ENCODE results near the gene XXYLT1.

Gene XXYLT1

DNA sequence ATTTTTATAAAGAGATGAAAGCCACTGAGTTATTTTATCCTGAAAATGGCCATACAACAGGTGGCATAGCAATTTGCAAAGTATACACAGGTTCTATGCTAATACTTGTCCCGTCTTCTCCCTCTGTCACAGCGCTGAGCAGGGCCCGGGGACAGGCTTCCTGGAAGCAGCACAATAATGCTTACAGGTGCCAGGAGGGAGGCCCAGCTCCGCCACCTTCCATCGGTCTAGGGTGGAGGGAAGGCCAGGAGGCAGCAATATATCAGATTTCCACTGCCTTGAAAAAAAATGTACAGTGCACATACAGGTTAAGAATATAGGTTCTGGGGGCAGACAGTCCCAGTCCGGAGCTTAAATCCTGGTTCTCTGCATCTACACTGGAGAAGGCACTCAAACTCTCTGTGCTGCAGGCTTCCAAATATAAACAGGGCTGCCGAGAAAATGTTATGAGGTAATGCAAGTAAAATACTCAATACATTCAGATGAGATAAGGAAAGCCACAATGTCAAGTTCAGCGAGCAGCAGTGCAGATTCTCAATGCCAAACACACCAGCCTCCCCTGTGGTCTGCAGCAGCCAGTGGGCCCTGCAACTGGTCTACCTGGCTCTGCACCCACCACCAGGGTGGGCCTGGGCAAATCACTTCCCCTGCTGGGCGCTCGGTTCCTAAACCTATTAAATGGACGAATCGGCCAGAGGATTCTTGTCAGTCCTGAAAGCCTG is 189.6 kb downstream of the XXYLT1 start:
- Histone ChIP-seq H3K4ac (ENCODE audit: low read depth in 1 of 2, low read length in 2 of 2) (no peak overlapping the region), H2BK15ac (ENCODE audit: low read depth, poor library complexity, severe bottlenecking) (no peak overlapping the region), H3K18ac (ENCODE audit: low read depth in 1 of 2, low read length in 2 of 2) (peak overlapping the region; percentile 52 to 63), H3K4me2 (ENCODE audit: low read length, poor library complexity, severe bottlenecking) (no peak overlapping the region), H3K36me3 (ENCODE audit: control insufficient read depth in 1 of 2, insufficient read depth in 2 of 2, low read depth in 1 of 2, low read length in 2 of 2) (peaks cover 0 to 15% of the 10 kb centered on the region in 2 experiments), H3K9ac (ENCODE audit: low read length) (no peak overlapping the region), H2AFZ (ENCODE audit: low read depth, low read length) (no peak overlapping the region), H3K23ac (ENCODE audit: low read length in 2 of 2) (no peak overlapping the region), H3K9me3 (ENCODE audit: control insufficient read depth, low read length) (no peaks in the 10 kb centered on the region), H2BK120ac (ENCODE audit: low read depth, low read length) (no peak overlapping the region), H3K14ac (ENCODE audit: low read length in 2 of 2) (no peak overlapping the region), H4K91ac (ENCODE audit: low read length) (no peak overlapping the region), H4K8ac (ENCODE audit: low read length) (no peak overlapping the region), H3K27me3 (ENCODE audit: control insufficient read depth in 1 of 2, insufficient read depth in 1 of 2, low read length in 2 of 2) (no peaks in the 10 kb centered on the region), H2BK5ac (ENCODE audit: low read depth, low read length, poor library complexity, severe bottlenecking) (no peak overlapping the region), H3K79me1 (replicated peaks; ENCODE audit: low read length, poor library complexity, severe bottlenecking) (peaks cover 6% of the 10 kb centered on the region), H2BK12ac (ENCODE audit: low read length in 2 of 2) (peak overlapping the region in 1 of 2 experiments; percentile 86), H3K27ac (ENCODE audit: low read length, poor library complexity, severe bottlenecking) (no peak overlapping the region), H2AK5ac (ENCODE audit: low read length, severe bottlenecking) (no peak overlapping the region), H3K4me1 (ENCODE audit: control insufficient read depth, insufficient read depth, low read depth, low read length) (peaks cover 25% of the 10 kb centered on the region), H3K4me3 (ENCODE audit: insufficient read depth in 1 of 2, low read depth in 1 of 2, low read length in 2 of 2) (no peak overlapping the region)
- WGBS: 69% methylated on average over 11 of the region's 12 CpGs
- DNase-seq: peak; percentile 77

DNA sequence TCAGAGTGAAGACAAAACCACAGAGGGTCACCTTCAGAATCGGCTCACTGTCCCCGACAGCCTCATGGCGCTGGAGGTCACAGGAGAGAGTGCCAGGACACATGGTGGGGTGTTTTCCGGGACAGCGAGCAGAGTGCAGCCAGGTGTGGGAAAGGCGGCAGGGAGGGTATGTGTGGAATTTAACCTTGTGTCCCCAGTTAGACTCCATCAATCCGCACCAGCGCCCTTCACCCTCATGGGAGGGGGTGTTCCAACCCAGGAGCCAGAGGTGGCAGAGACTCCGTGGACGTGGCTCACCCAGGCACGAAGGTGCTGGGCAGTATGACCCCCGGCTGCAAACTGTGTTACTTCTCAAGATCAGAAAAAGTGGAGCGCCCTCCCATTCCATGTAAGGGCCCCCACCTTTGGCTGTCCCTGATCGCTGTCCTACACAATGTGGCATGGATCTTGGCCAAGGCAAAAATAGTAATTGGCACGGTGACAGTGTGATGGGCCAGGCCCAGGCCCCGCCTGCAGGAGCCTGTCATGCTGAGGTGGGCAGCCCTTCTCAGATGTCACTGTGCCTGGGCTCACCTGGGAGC is 190.3 kb downstream of the XXYLT1 start:
- peak overlapping the region; percentile 11 for H3K27ac ChIP-seq (ENCODE audit: low read length, poor library complexity, severe bottlenecking)
- H3K18ac ChIP-seq (ENCODE audit: low read depth in 1 of 2, low read length in 2 of 2): peak overlapping the region; percentile 29 to 35
- peak overlapping the region; percentile 73 to 94 for H2BK12ac ChIP-seq (ENCODE audit: low read length in 2 of 2)
- no peaks in the 10 kb centered on the region for H3K9me3 ChIP-seq (ENCODE audit: control insufficient read depth, low read length)
- peak overlapping the region; percentile 66 for H4K91ac ChIP-seq (ENCODE audit: low read length)
- H2BK5ac ChIP-seq (ENCODE audit: low read depth, low read length, poor library complexity, severe bottlenecking): peak overlapping the region; percentile 3
- H3K4me3 ChIP-seq (ENCODE audit: insufficient read depth in 1 of 2, low read depth in 1 of 2, low read length in 2 of 2): no peak overlapping the region
- H3K79me1 ChIP-seq (replicated peaks; ENCODE audit: low read length, poor library complexity, severe bottlenecking): peaks cover 8% of the 10 kb centered on the region
- H3K4me1 ChIP-seq (ENCODE audit: control insufficient read depth, insufficient read depth, low read depth, low read length): peaks cover 25% of the 10 kb centered on the region
- 83% methylated on average over 16 of the region's 16 CpGs for WGBS
- no peak overlapping the region for H3K4me2 ChIP-seq (ENCODE audit: low read length, poor library complexity, severe bottlenecking)
- no peak overlapping the region for H2BK120ac ChIP-seq (ENCODE audit: low read depth, low read length)
- peak overlapping the region; percentile 35 for H4K8ac ChIP-seq (ENCODE audit: low read length)
- H2BK15ac ChIP-seq (ENCODE audit: low read depth, poor library complexity, severe bottlenecking): no peak overlapping the region
- H2AFZ ChIP-seq (ENCODE audit: low read depth, low read length): no peak overlapping the region
- no peak overlapping the region for H2AK5ac ChIP-seq (ENCODE audit: low read length, severe bottlenecking)
- no peaks in the 10 kb centered on the region for H3K27me3 ChIP-seq (ENCODE audit: control insufficient read depth in 1 of 2, insufficient read depth in 1 of 2, low read length in 2 of 2)
- DNase-seq: no peak
- no peak overlapping the region for H3K9ac ChIP-seq (ENCODE audit: low read length)
- H3K14ac ChIP-seq (ENCODE audit: low read length in 2 of 2): peak overlapping the region in 1 of 2 experiments; percentile 76
- H3K4ac ChIP-seq (ENCODE audit: low read depth in 1 of 2, low read length in 2 of 2): peak overlapping the region; percentile 76 to 84
- peak overlapping the region in 1 of 2 experiments; percentile 11 for H3K23ac ChIP-seq (ENCODE audit: low read length in 2 of 2)
- peaks cover 0 to 15% of the 10 kb centered on the region in 2 experiments for H3K36me3 ChIP-seq (ENCODE audit: control insufficient read depth in 1 of 2, insufficient read depth in 2 of 2, low read depth in 1 of 2, low read length in 2 of 2)

DNA sequence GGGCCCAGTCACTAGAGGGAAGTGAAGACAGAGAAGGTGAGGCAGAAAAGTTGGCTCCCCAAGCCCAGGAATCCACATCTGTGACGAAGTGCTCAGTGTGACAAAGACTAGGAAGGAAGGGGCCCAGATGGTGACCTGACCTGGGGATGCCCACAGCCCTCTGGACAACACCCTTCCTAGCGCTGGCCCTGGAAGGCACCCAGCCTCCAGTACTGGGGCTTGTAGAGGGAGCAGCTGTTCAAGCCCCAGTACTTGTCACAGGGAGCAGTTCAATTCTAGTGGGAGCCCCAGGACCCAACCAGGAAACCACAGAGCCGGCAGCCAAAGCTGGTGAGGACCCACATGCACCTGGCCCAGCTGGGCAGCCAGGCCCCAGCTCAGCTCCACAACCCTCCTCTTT is 190.8 kb downstream of the XXYLT1 start:
- Histone ChIP-seq H3K4me2 (ENCODE audit: low read length, poor library complexity, severe bottlenecking) (no peak overlapping the region), H4K8ac (ENCODE audit: low read length) (peak overlapping the region; percentile 66), H3K4me1 (ENCODE audit: control insufficient read depth, insufficient read depth, low read depth, low read length) (peaks cover 26% of the 10 kb centered on the region), H2BK120ac (ENCODE audit: low read depth, low read length) (no peak overlapping the region), H2BK15ac (ENCODE audit: low read depth, poor library complexity, severe bottlenecking) (no peak overlapping the region), H3K4ac (ENCODE audit: low read depth in 1 of 2, low read length in 2 of 2) (peak overlapping the region; percentile 67 to 84), H2BK5ac (ENCODE audit: low read depth, low read length, poor library complexity, severe bottlenecking) (no peak overlapping the region), H3K27ac (ENCODE audit: low read length, poor library complexity, severe bottlenecking) (no peak overlapping the region), H2AK5ac (ENCODE audit: low read length, severe bottlenecking) (no peak overlapping the region), H2BK12ac (ENCODE audit: low read length in 2 of 2) (peak overlapping the region; percentile 7 to 9), H3K14ac (ENCODE audit: low read length in 2 of 2) (no peak overlapping the region), H3K9me3 (ENCODE audit: control insufficient read depth, low read length) (no peaks in the 10 kb centered on the region), H3K36me3 (ENCODE audit: control insufficient read depth in 1 of 2, insufficient read depth in 2 of 2, low read depth in 1 of 2, low read length in 2 of 2) (peaks cover 0 to 15% of the 10 kb centered on the region in 2 experiments), H3K4me3 (ENCODE audit: insufficient read depth in 1 of 2, low read depth in 1 of 2, low read length in 2 of 2) (no peak overlapping the region), H3K27me3 (ENCODE audit: control insufficient read depth in 1 of 2, insufficient read depth in 1 of 2, low read length in 2 of 2) (no peaks in the 10 kb centered on the region), H4K91ac (ENCODE audit: low read length) (peak overlapping the region; percentile 89), H2AFZ (ENCODE audit: low read depth, low read length) (no peak overlapping the region), H3K79me1 (replicated peaks; ENCODE audit: low read length, poor library complexity, severe bottlenecking) (peaks cover 5% of the 10 kb centered on the region), H3K23ac (ENCODE audit: low read length in 2 of 2) (no peak overlapping the region), H3K9ac (ENCODE audit: low read length) (no peak overlapping the region), H3K18ac (ENCODE audit: low read depth in 1 of 2, low read length in 2 of 2) (peak overlapping the region; percentile 26 to 29)
- no peak for DNase-seq
- WGBS: 85% methylated on average over 3 of the region's 3 CpGs

DNA sequence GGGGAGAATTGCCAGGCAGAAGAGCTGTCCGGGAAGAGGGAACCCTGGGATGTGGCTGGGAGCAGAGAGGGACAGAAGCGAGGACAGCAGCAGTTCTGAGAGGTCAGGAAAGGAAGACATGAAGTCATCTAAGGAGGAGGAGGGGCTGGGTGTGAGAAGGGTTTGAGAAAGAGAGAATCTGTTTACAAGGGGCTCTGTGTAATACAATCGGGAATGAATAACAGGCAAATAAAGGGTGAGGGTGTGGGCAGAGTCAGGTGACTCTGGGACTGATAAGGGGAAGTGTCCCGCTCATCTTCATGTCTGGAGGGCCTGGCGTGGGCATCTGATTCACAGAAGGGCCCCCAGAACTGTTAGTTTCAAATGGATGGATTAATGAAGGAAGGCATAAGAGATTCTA is 191.3 kb downstream of the XXYLT1 start:
- Histone ChIP-seq H3K4me2 (ENCODE audit: low read length, poor library complexity, severe bottlenecking) (no peak overlapping the region), H3K9ac (ENCODE audit: low read length) (no peak overlapping the region)
- 34% methylated on average over 5 of the region's 5 CpGs for WGBS

More for the DNA sequence above, 191.3 kb downstream of the XXYLT1 start:
- H3K79me1 ChIP-seq (replicated peaks; ENCODE audit: low read length, poor library complexity, severe bottlenecking): peaks cover 5% of the 10 kb centered on the region
- peaks cover 26% of the 10 kb centered on the region for H3K4me1 ChIP-seq (ENCODE audit: control insufficient read depth, insufficient read depth, low read depth, low read length)
- H3K4ac ChIP-seq (ENCODE audit: low read depth in 1 of 2, low read length in 2 of 2): no peak overlapping the region
- no peak overlapping the region for H2AK5ac ChIP-seq (ENCODE audit: low read length, severe bottlenecking)
- no peak overlapping the region for H2BK120ac ChIP-seq (ENCODE audit: low read depth, low read length)
- DNase-seq: peak; percentile 59
- H2BK12ac ChIP-seq (ENCODE audit: low read length in 2 of 2): no peak overlapping the region
- no peak overlapping the region for H2AFZ ChIP-seq (ENCODE audit: low read depth, low read length)
- H3K23ac ChIP-seq (ENCODE audit: low read length in 2 of 2): no peak overlapping the region
- no peaks in the 10 kb centered on the region for H3K9me3 ChIP-seq (ENCODE audit: control insufficient read depth, low read length)
- no peak overlapping the region for H3K4me3 ChIP-seq (ENCODE audit: insufficient read depth in 1 of 2, low read depth in 1 of 2, low read length in 2 of 2)
- peak overlapping the region; percentile 26 to 29 for H3K18ac ChIP-seq (ENCODE audit: low read depth in 1 of 2, low read length in 2 of 2)
- no peak overlapping the region for H4K91ac ChIP-seq (ENCODE audit: low read length)
- H3K27ac ChIP-seq (ENCODE audit: low read length, poor library complexity, severe bottlenecking): no peak overlapping the region
- peaks cover 0 to 14% of the 10 kb centered on the region in 2 experiments for H3K36me3 ChIP-seq (ENCODE audit: control insufficient read depth in 1 of 2, insufficient read depth in 2 of 2, low read depth in 1 of 2, low read length in 2 of 2)
- H2BK15ac ChIP-seq (ENCODE audit: low read depth, poor library complexity, severe bottlenecking): no peak overlapping the region
- H3K27me3 ChIP-seq (ENCODE audit: control insufficient read depth in 1 of 2, insufficient read depth in 1 of 2, low read length in 2 of 2): no peaks in the 10 kb centered on the region
- H2BK5ac ChIP-seq (ENCODE audit: low read depth, low read length, poor library complexity, severe bottlenecking): no peak overlapping the region
- no peak overlapping the region for H3K14ac ChIP-seq (ENCODE audit: low read length in 2 of 2)
- H4K8ac ChIP-seq (ENCODE audit: low read length): no peak overlapping the region
